GM06990 (cell line): ENCODE results near the gene HEATR5B.

Experiments used
- DNase-seq: peaks from one replicate; pipeline ENCODE4 v3.0.0-alpha.2; 2011; ENCODE audit not compliant: insufficient read length; ENCODE audit errors: extremely low read depth
- H3K27me3 ChIP-seq: replicated peaks from 2 replicates; pipeline ENCODE4 v1.6.0; 2011; ENCODE audit warnings: low read length; ENCODE audit not compliant: control insufficient read depth, insufficient read depth
- H3K36me3 ChIP-seq: 2 replicates; pipeline ENCODE4 v1.5.1; 2011; ENCODE audit warnings: low read length; ENCODE audit not compliant: control insufficient read depth, insufficient read depth
- H3K4me3 ChIP-seq: replicated peaks from 2 replicates; pipeline ENCODE4 v1.5.1; 2011; ENCODE audit warnings: low read depth, mild to moderate bottlenecking, control low read depth, low read length
- TF ChIP-seq, protein P1 (sequence below): IDR thresholded peaks from 2 replicates; pipeline ENCODE4 v1.5.1; 2011; ENCODE audit warnings: low read length, control low read depth, mild to moderate bottlenecking, inconsistent platforms; ENCODE audit not compliant: insufficient read depth, poor library complexity, severe bottlenecking

Gene HEATR5B

DNA sequence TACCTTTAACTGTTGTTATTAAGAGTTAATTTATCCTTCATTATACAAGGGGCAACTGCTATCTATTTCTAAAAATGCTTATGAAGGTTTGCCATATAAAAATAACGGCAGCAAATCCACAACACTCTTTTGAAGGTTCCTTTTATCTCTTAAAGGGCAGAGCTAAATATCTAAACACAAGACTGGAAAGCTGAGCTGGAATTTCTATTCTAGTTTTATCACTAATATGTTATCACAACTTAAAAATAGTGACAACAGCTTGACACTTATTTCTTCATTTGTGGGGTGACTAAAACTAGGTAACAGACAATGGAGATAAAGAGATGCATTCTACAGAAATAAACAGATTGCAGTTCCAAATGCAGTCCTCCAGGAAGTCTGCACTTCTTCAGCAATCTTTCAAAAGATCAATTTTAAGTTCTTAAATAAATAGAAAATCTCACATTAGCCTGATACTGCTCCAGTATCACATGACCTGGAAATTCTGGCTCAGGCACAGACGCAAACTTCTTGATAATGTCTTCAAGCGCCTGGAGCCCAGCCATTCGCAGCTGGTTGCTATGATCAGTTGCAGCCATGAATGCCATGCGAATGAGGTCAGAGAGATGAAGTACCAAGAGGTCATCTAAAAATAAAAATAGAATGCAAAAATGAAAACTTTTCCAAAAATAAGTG is 63.8 kb downstream of the HEATR5B start:
- no peak overlapping the region for H3K4me3 ChIP-seq
- TF ChIP-seq, protein P1, sequence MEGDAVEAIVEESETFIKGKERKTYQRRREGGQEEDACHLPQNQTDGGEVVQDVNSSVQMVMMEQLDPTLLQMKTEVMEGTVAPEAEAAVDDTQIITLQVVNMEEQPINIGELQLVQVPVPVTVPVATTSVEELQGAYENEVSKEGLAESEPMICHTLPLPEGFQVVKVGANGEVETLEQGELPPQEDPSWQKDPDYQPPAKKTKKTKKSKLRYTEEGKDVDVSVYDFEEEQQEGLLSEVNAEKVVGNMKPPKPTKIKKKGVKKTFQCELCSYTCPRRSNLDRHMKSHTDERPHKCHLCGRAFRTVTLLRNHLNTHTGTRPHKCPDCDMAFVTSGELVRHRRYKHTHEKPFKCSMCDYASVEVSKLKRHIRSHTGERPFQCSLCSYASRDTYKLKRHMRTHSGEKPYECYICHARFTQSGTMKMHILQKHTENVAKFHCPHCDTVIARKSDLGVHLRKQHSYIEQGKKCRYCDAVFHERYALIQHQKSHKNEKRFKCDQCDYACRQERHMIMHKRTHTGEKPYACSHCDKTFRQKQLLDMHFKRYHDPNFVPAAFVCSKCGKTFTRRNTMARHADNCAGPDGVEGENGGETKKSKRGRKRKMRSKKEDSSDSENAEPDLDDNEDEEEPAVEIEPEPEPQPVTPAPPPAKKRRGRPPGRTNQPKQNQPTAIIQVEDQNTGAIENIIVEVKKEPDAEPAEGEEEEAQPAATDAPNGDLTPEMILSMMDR = no peak
- H3K27me3 ChIP-seq = no peaks in the 10 kb centered on the region
- H3K36me3 ChIP-seq = no peaks in the 10 kb centered on the region; the same call in none of the 2 replicates
- no peak for DNase-seq

DNA sequence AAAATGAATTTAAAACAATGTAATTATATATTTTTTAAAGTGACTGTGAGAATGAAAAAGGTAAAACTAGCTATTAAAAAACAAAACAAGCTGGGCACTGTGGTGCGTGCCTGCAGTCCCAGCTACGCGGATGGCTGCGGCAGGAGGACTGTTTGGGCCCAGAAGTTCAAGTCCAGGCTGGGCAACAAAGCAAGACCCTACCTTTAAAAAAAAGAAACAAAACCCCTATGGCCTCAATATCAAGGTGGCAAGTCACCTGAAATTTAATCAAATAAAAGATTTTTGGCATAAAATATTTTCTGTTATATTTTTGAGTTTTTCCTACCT is 70.9 kb downstream of the HEATR5B start:
- no peak for DNase-seq
- TF ChIP-seq, protein P1 = no peak
- H3K36me3 ChIP-seq = no peaks in the 10 kb centered on the region; the same call in none of the 2 replicates
- H3K4me3 ChIP-seq = no peak overlapping the region
- H3K27me3 ChIP-seq = no peaks in the 10 kb centered on the region

DNA sequence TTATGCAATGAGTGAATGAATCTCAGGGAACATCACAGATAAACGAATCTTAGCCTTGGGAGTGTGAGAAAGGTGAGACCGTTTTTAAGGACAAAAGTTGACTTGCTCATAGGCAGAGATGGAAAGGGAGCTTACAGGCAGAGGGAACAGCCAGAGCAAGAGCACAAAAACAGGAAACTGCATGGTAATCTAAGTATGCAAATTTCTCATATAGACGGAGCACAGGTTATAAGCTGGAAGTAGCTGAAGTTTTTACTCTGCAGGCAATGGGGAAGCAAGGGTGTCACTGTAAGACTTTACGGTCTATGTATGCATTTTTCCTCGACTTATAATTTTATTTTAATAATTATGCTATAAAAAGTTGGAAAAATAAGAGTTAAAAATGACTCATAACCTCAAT is 73.0 kb downstream of the HEATR5B start:
- no peaks in the 10 kb centered on the region; the same call in 1 of the 2 replicates for H3K36me3 ChIP-seq
- DNase-seq = no peak
- H3K27me3 ChIP-seq = no peaks in the 10 kb centered on the region
- H3K4me3 ChIP-seq = no peak overlapping the region
- TF ChIP-seq, protein P1 = no peak

DNA sequence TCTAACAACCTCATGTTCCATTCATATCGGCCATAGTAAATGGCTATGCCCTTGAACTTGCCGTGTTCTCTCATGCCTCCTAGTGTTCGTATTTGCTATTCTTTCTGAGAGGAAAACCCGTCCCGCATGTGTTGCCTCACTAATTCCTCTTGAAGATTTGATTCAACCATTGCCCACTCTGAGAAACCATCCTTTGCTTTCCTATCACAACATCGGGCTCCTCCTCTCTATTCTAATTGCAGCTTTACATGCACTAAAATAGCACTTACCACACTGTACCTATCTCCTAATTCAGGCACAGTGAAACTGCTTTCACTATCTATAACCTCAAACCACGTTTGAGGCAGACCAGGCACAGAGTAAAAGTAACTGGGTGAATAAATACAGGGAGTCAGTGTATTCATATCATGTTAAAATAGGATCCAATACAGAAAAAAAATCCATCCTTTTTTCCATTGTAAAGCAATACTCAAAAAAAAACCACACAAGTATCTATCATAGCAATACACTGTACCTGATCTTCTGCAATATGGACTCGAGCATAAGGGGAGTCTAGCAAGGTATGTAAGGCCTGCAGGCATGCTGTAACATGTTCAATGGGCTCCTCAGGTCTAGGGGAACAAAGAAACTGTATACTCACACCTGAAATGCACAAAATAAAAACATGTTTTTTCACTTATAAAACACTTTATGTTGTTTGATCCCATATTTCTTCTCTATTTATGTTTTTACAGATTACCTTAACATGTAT is 78.9 kb downstream of the HEATR5B start:
- DNase-seq = peak; percentile 32
- Histone ChIP-seq H3K36me3 (peaks cover 2% of the 10 kb centered on the region), H3K4me3 (no peak overlapping the region), H3K27me3 (no peaks in the 10 kb centered on the region)
- TF ChIP-seq, protein P1 = peak; percentile 34

DNA sequence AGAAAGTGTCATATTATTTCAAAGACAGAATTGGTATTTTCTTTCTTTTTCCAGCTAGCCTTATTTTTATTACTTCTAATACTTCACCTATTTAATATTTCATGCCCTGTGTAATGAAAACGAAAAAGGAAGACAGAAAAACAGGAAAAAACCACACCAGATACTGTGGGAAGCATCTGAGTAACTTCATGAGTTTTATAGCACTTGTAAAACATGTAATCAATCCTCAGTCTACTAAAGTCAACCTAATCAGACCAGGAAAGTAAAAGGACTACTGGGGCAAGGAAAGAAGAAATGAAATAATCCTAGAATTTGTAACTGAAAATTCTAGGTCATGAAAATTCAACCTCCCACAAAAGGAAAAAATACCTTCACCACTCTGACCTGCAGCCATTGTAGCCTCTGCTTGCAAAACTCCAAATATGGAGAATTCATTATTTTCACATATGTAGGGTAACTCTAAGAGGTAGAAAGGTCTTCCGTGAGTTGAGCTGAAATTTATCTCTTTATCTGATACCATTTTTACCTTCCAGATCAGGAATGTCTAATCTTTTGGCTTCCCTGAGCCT is 83.1 kb downstream of the HEATR5B start:
- Histone ChIP-seq H3K36me3 (peaks cover 3% of the 10 kb centered on the region), H3K27me3 (no peaks in the 10 kb centered on the region), H3K4me3 (no peak overlapping the region)
- TF ChIP-seq, protein P1 = no peak
- no peak for DNase-seq
